K562 (cell line): ENCODE measurements around the gene RNF141. TPM values are rescaled to one million over a fixed set of nuclear protein-coding genes. Genes with fewer than 3 reads are reported as not detected.

Source experiments
- CBFA2T3 ChIP-seq: fragments of 450-650 bp; IDR thresholded peaks from 2 replicates; pipeline ENCODE4 v1.6.1; 2017
- CREB5 ChIP-seq: fragments of 250-450 bp; sonication (Bioruptor Pico); IDR thresholded peaks from 2 replicates; pipeline ENCODE4 v1.5.0; 2020; ENCODE audit warnings: mild to moderate bottlenecking
- EHMT2 ChIP-seq: fragments of 450-650 bp; IDR thresholded peaks from 2 replicates; pipeline ENCODE4 v1.6.1; 2018; ENCODE audit warnings: antibody characterized with exemption
- ETV1 ChIP-seq: fragments of 450-650 bp; conservative IDR thresholded peaks from 2 replicates; pipeline ENCODE4 v1.6.1; 2016; ENCODE audit warnings: missing genetic modification characterization, control low read depth, low read depth, missing compliant biosample characterization
- FOXM1 ChIP-seq, 2 experiments: fragments of 450-650 bp in 1 of 2; sonication (generic) in 1 of 2; formaldehyde crosslinking in 1 of 2; IDR thresholded peaks; 2 replicates each; pipeline versions ENCODE4 v1.6.1 to v1.9.0; 2017 to 2022; ENCODE audit warnings: low read depth in 2 of 2, mild to moderate bottlenecking in 2 of 2, missing genetic modification reagents in 1 of 2, moderate library complexity in 1 of 2
- HDAC2 ChIP-seq: fragments of 450-650 bp; IDR thresholded peaks from 2 replicates; pipeline ENCODE4 v1.6.1; 2016; ENCODE audit warnings: mild to moderate bottlenecking
- PBX2 ChIP-seq, 2 experiments: IDR thresholded peaks in 1 of 2; conservative IDR thresholded peaks in 1 of 2; 2 replicates each; pipeline ENCODE4 v1.6.1; 2016; ENCODE audit warnings: low read depth in 2 of 2, mild to moderate bottlenecking in 1 of 2, missing compliant biosample characterization in 1 of 2, missing genetic modification characterization in 1 of 2, moderate library complexity in 1 of 2
- PCBP1 ChIP-seq: fragments of 200-400 bp; formaldehyde crosslinking; IDR thresholded peaks from 2 replicates; pipeline ENCODE4 v1.6.1; 2018; ENCODE audit warnings: mild to moderate bottlenecking, low read depth, low read length; ENCODE audit not compliant: poor library complexity, severe bottlenecking
- PCBP2 ChIP-seq: fragments of 200-400 bp; formaldehyde crosslinking; IDR thresholded peaks from 2 replicates; pipeline ENCODE4 v1.6.1; 2018; ENCODE audit warnings: low read length, low read depth, mild to moderate bottlenecking, moderate library complexity; ENCODE audit not compliant: poor library complexity, severe bottlenecking
- PHTF2 ChIP-seq: fragments of 250-450 bp; sonication (Bioruptor Pico); IDR thresholded peaks from 2 replicates; pipeline ENCODE4 v1.5.0; 2021; ENCODE audit warnings: mild to moderate bottlenecking
- PKNOX1 ChIP-seq: fragments of 450-650 bp; IDR thresholded peaks from 2 replicates; pipeline ENCODE4 v1.6.1; 2016
- POLR2A ChIP-seq: fragments of 450-650 bp; conservative IDR thresholded peaks from 2 replicates; pipeline ENCODE4 v1.6.1; 2016
- SMARCC2 ChIP-seq: fragments of 450-650 bp; IDR thresholded peaks from 2 replicates; pipeline ENCODE4 v1.6.1; 2017; ENCODE audit warnings: antibody characterized with exemption, moderate library complexity, mild to moderate bottlenecking, low read depth
- STAT5B ChIP-seq: fragments of 250-450 bp; sonication (Bioruptor Pico); IDR thresholded peaks from 2 replicates; pipeline ENCODE4 v1.8.0; 2021; ENCODE audit warnings: mild to moderate bottlenecking, inconsistent platforms
- TEAD1 ChIP-seq, 2 experiments: fragments of 450-650 bp in 1 of 2; sonication (generic) in 1 of 2; formaldehyde crosslinking; IDR thresholded peaks; 2 replicates each; pipeline versions ENCODE4 v1.4.0 to v1.8.0; 2020 to 2022; ENCODE audit warnings: mild to moderate bottlenecking in 2 of 2, missing genetic modification reagents in 1 of 2
- ZMIZ1 ChIP-seq, 2 experiments: fragments of 150-350 bp in 1 of 2; IDR thresholded peaks; 2 replicates each; pipeline ENCODE4 v1.6.1; 2012 to 2016; ENCODE audit warnings: low read depth in 2 of 2, low read length in 2 of 2, mild to moderate bottlenecking in 1 of 2, moderate library complexity in 1 of 2
- polyA plus RNA-seq, 8 experiments: library from polyadenylated mRNA; depleted of rRNA in 4 of 8; stranded (reverse) in 5 of 8; unstranded in 3 of 8; fragments of >200 nt; fragmentation: Nextera tagmentation in 2 of 8; fragmentation: Illumina TruSeq in 1 of 8; extraction: Ambion mirVana in 2 of 8; extraction: Trizol in 1 of 8; gene quantifications; 2 replicates each; pipeline versions ENCODE4 v1.2.1 to v1.2.3, GENCODE V29; 2011 to 2014; ENCODE audit warnings: inconsistent platforms in 1 of 8, missing spikeins in 1 of 8
- total RNA-seq, 7 experiments: library from RNA; depleted of rRNA in 6 of 7; stranded (reverse); fragments of >200 nt in 6 of 7; fragmentation: Illumina TruSeq in 2 of 7; extraction: Trizol in 2 of 7; gene quantifications; 2 replicates each; pipeline versions ENCODE4 v1.2.1 to v1.2.3, GENCODE V29; 2011 to 2021; ENCODE audit warnings: low replicate concordance in 1 of 7

RNF141 gene
- total and polyA plus RNA-seq, 9 of the 15 experiments (the other 6 are each of a cell fraction or from before 2014, with no cell fraction given) = 9.7 to 51.9 (median 18.9) TPM

GRCh38 chr11:10540915-10541560, at the start of gene RNF141 (continued):
- no peak for TF ChIP-seq PBX2 (CRISPR knock-in tag; IDR thresholded peaks at IDR 0.05; ENCODE audit: low read depth)
- no peak for TF ChIP-seq PBX2 (tag; conservative IDR thresholded peaks at IDR 0.05; ENCODE audit: low read depth)
- TF ChIP-seq PCBP1 = no peak
- TF ChIP-seq TEAD1 (CRISPR knock-in tag; IDR thresholded peaks at IDR 0.05) = no peak; a peak in 1 of 4 replicates
- no peak for TF ChIP-seq PHTF2
- no peak for TF ChIP-seq STAT5B (CRISPR knock-in tag)
- peak; percentile 96 for TF ChIP-seq POLR2A
- peak in 1 of 2 experiments; percentile 76; a peak in 1 of 4 replicates for TF ChIP-seq ZMIZ1 (IDR thresholded peaks at IDR 0.05; ENCODE audit: low read depth in 2 of 2, low read length in 2 of 2)
- TF ChIP-seq PCBP2 = no peak
- TF ChIP-seq HDAC2 = 0 out of 2 replicates have a peak, but pooled peaks have one; percentile 15
- TF ChIP-seq ETV1 = no peak
- no peak for TF ChIP-seq CBFA2T3
- TF ChIP-seq PKNOX1 = no peak
- TF ChIP-seq CREB5 = no peak
- no peak for TF ChIP-seq SMARCC2
- TF ChIP-seq FOXM1 (IDR thresholded peaks at IDR 0.05; ENCODE audit: low read depth) = no peak
- no peak for TF ChIP-seq FOXM1 (CRISPR knock-in tag; IDR thresholded peaks at IDR 0.05; ENCODE audit: low read depth)
- peak; percentile 20; the same call in 1 of the 2 replicates for TF ChIP-seq EHMT2
